ENCODE results near the gene DDX51.
"Not testable (repeated sequence)": the region's sequence is repeated elsewhere in the genome, so short reads cannot be mapped to it uniquely, and the experiment has no call there.

DDX51 gene

DNA sequence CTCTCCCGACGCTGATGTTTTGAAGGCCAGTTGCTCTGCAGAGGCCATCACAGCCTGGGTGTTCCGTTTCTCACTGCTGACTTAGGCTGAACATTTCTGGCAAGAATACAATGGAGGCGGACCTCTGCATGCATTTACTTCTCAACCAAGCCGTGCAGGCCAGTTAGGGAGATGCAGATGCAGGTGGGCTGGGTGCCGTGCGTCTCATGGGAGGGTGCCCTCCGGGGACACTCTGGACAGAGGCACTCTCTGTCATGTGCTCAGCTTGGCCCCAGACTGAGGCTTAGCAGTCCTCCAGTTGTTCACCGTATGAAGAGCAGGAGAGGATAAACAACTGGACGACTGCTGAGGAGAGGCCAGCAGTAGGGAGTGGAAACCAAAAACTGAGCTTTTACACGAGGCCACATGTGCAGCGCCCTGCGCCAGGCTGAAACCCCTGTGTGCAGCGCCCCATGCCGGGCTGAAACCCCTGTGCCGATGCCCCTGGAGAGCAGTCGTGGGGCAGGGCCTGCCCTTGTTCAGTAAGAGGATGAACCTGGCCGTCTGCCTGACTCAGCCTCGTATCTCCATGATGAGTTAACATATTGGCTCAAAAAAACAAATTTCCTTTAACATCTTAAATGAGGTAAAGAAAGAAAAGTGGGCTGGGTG, 32.3 kb downstream of the DDX51 start:
- DNase-seq: no peak

- no peak for DNase-seq
Observed at GRCh38 chr12:132110677-132111076, 33.4 kb downstream of the DDX51 start.

DNA sequence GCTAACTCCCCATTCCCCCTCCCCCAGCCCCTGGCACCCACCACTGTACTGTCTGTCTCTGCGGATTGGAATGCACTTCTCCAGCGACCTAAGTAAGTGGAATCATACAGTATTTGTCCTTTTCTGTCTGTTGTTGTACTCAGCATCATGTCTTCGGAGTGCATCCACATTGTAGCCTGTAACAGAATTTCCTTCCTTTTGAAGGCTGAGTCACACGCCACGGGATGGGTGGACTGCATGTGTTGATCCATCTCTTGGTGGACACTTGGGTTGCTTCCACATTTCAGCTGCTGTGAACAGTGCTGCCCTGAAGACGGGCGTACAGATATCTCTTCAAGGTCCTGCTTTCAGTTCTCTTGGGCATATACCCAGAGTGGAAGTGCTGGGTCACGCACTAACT, 34.4 kb downstream of the DDX51 start:
- no peak for DNase-seq

- DNase-seq: no peak
Observed at GRCh38 chr12:132108211-132108832, 35.8 kb downstream of the DDX51 start.

DNA sequence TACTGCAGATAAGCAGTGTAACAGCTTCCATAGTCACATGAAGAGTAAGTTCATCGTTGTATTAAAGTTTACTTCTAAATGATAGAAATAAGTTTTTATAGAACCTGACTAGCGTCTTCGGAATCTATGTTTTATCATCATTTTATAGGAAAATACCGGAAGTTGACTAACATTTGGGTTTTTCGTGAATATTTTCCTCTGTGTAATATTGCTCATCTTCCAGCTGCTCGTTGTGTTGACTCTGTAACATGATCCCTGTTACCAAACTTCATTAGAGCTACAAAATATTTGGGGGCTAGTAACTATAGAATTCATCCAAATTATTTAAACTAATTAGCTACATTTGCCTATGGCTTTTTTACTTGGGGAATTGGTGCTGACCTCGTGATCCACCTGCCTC, 37.2 kb downstream of the DDX51 start:
- no peak for DNase-seq

DNA sequence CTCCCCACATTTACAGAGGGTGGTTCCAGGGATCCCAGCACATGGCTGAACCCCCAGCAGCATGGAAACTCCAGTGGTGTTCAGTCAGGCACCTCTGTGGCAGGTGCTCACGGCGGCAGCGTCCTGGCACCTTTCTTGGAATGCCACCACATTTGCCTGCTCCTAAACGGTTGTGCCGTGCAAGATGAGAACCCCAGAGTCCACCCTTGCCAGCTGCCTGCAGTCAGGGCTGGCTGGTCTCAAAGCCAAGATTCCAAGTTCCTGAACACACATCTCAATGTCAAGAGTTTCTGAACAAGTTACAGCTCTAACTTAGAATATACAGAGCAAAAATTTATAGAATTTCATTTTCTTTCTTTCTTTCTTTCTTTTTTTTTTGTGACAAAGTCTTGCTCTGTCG, 38.7 kb downstream of the DDX51 start:
- DNase-seq: no peak

GRCh38 chr12:132103542-132104308, 40.4 kb downstream of the DDX51 start:
- DNase-seq: no peak

GRCh38 chr12:132103072-132103471, 41.0 kb downstream of the DDX51 start:
- not testable (repeated sequence) for DNase-seq

DNA sequence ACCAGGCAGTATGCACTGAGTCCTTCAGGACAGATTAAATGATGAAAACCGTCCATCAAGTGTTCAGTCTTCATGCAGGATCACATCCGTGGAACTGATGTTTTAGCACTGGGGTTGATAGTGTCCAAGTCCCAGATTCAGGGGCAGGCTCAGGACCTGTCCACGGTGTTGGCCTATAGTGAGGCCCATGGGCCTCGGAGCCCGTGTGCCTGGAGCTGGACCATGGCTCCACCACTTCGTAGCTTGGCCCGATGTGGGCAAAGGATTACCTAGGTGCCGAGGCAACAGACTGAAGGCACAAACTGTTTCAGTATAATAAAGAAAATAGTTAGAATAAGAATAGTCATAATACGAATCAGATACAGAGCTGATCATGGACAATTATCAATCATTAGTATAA, 41.8 kb downstream of the DDX51 start:
- no peak for DNase-seq

GRCh38 chr12:132100306-132101065, 43.6 kb downstream of the DDX51 start:
- no peak for DNase-seq

DNA sequence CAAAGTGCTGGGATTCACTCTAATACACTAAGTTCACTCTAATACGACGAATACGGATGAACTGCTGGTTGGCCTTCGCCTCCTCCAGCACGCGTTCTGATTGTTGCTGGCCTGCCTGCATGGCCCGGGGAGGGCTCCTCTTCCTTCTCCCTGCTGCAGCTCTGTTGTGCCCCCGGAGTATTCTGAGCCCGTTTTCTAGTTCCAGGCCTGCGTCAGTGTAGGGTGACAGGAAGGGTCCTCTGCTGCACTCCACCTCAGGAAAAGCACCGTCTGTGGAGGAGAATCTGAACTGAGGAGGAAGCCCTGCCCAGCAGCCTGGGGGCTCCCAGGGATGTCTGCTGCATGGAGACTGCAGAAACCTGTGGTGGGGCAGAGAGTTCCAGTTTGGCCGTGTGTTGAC, 44.4 kb downstream of the DDX51 start:
- DNase-seq: no peak

DNA sequence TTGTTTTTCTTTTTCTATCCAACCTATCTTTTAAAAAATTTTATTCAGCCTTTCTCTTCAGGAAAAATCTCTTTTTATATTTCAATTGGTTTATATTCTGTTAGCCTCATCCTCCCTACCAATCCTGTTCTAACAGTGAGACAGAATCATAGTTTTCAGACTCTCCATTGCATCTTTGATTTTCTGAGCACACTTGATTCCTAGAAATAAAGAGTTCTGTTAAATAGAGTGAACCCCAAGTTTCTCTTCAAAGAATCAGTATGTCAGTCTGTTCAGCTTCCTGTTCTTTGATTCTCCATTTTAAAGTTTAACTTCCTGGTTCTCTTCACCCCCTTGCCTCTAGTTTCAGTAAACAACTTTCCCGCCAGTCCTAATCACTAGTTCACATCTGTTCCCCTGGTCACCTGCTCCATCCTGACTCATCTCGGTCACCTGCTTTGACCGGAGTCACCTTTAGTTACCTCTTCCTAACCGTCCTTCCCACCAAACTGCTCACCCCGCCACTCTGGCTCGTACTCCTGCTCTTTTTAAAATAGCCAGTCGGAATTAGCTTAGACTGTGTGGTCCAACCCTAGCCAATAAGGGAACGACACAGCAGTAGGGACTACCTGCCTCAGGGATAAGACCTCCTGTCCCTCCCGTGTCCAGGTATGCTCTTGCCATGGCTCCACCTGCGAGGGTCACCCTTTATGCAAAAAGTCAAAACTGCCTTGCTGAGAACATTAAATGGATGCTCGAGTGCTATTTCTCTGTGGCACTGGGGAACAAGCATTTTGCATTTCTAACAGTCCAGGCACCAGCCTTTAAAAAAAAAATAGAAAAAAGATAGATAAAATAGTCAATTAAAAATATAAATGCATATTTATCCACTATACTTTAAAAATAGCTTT, 48.4 kb downstream of the DDX51 start:
- no peak for DNase-seq

GRCh38 chr12:132094269-132094891, 49.7 kb downstream of the DDX51 start:
- DNase-seq: no peak

DNA sequence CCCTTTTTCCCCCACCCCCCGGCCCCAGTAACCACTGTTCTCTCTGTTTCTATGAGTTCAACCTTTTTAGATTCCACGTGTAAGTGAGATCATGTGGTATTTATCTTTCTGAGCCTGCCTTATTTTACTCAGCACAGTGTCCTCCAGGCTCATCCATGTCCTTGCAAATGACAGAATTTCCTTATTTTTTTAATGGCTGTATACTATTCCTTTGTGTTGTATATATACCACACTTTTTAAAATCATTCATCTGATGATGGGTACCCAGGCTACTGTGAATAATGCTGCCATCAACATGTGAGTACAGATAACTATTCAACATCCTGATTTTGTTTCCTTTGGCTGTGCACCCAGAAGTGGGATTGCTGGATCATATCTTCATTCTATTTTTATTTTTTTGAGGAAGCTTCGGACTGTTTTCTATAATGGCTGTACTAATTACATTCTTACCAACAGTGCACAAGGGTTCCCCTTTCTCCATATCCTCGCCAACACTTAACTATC, 54.7 kb downstream of the DDX51 start:
- no peak for DNase-seq
